Calu3 (cell line): ENCODE data around the gene GALNT8. TPM values are rescaled to one million over a fixed set of nuclear protein-coding genes. Genes with fewer than 3 reads are reported as not detected.

Experiments
- BruUV-seq: library from RNA; stranded (reverse); fragments of 400-500 nt; replicated peaks from 2 replicates; lab custom pipeline; 2021; lab: Mats Ljungman, UMichigan
- CTCF ChIA-PET: fragments of 300-600 bp; sonication (Branson Sonifier 250); formaldehyde crosslinking; loops from one replicate; lab custom pipeline; 2022; ENCODE audit warnings: antibody characterized with exemption; lab: Charles Lee
- DNase-seq: peaks from one replicate; pipeline ENCODE4 v3.0.0; 2022
- H3K27ac Mint-ChIP-seq: one replicate; pipeline ENCODE4 v1.8.0; 2022; ENCODE audit warnings: mixed read lengths; ENCODE audit not compliant: unreplicated experiment
- H3K27me3 Mint-ChIP-seq: one replicate; pipeline ENCODE4 v1.8.0; 2022; ENCODE audit warnings: mixed read lengths; ENCODE audit not compliant: unreplicated experiment
- H3K36me3 Mint-ChIP-seq: one replicate; pipeline ENCODE4 v1.8.0; 2022; ENCODE audit warnings: mild to moderate bottlenecking, moderate library complexity, mixed read lengths; ENCODE audit not compliant: insufficient read depth, unreplicated experiment
- H3K4me1 Mint-ChIP-seq: one replicate; pipeline ENCODE4 v1.8.0; 2022; ENCODE audit warnings: mild to moderate bottlenecking, low read depth, mixed read lengths; ENCODE audit not compliant: unreplicated experiment
- H3K4me3 Mint-ChIP-seq: one replicate; pipeline ENCODE4 v1.8.0; 2022; ENCODE audit warnings: mild to moderate bottlenecking, low read depth, moderate library complexity, mixed read lengths; ENCODE audit not compliant: unreplicated experiment
- H3K9me3 Mint-ChIP-seq: one replicate; pipeline ENCODE4 v1.8.0; 2022; ENCODE audit warnings: low read depth, mixed read lengths; ENCODE audit not compliant: unreplicated experiment
- intact Hi-C: fragments of 100-400 bp; cut with micrococcal nuclease; formaldehyde crosslinking; loops from one replicate; pipeline ENCODE4 v1.10.0; 2022; ENCODE audit not compliant: unreplicated experiment
- total RNA-seq: library from RNA; stranded (reverse); gene quantifications from 2 replicates; pipeline ENCODE4 v1.2.3, GENCODE V29; 2022
- TF ChIP-seq, protein P1 (sequence below): fragments of 200-600 bp; IDR thresholded peaks from one replicate; pipeline ENCODE4 v1.8.0; 2022; ENCODE audit warnings: antibody characterized with exemption; ENCODE audit not compliant: unreplicated experiment

GALNT8 gene
- total RNA-seq, 1 experiment from 2014 or later, result not detected

DNA sequence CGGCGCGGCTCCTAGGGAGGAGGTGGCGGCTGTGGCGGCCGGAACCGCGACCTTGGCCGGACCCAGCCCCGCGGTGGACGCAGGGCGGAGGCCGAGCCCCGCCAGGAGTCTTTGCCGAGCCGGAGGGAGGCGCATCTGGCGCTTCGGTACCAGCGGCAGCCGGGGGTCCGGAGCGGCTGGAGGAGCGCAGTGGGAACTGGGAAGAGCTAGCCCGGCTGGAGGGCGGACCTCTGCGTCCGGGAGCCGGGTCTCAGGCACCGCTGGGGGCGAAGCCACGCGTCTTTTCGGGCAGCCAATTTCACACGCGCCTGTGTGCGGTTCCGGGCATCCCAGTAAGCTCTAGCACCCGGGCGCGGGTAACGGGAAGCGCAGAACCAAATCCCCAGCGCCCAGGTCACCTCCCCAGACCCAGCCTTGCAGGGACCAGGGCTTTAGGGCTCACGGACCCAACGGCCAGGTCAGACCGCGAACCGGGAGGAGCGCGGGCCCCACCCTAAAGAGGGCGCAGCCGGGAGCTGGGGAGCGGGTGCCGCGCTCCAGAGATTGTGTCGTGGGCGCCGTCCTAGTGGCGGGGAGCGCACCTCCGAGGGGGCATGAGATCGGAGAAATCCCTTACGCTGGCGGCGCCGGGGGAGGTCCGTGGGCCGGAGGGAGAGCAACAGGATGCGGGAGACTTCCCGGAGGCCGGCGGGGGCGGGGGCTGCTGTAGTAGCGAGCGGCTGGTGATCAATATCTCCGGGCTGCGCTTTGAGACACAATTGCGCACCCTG, 89.4 kb downstream of the GALNT8 start:
- BruUV-seq, result no TSS peak
- H3K4me3 Mint-ChIP-seq, result no peak overlapping the region
- H3K4me1 Mint-ChIP-seq, result no peaks in the 10 kb centered on the region
- DNase-seq, result no peak
- intact Hi-C loops, result no loop called here
- peaks cover 2% of the 10 kb centered on the region for H3K9me3 Mint-ChIP-seq
- no peak overlapping the region for H3K27ac Mint-ChIP-seq
- peaks cover 4% of the 10 kb centered on the region for H3K27me3 Mint-ChIP-seq
- TF ChIP-seq, protein P1, sequence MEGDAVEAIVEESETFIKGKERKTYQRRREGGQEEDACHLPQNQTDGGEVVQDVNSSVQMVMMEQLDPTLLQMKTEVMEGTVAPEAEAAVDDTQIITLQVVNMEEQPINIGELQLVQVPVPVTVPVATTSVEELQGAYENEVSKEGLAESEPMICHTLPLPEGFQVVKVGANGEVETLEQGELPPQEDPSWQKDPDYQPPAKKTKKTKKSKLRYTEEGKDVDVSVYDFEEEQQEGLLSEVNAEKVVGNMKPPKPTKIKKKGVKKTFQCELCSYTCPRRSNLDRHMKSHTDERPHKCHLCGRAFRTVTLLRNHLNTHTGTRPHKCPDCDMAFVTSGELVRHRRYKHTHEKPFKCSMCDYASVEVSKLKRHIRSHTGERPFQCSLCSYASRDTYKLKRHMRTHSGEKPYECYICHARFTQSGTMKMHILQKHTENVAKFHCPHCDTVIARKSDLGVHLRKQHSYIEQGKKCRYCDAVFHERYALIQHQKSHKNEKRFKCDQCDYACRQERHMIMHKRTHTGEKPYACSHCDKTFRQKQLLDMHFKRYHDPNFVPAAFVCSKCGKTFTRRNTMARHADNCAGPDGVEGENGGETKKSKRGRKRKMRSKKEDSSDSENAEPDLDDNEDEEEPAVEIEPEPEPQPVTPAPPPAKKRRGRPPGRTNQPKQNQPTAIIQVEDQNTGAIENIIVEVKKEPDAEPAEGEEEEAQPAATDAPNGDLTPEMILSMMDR, result no peak
- H3K36me3 Mint-ChIP-seq, result no peaks in the 10 kb centered on the region
- CTCF ChIA-PET, result no interaction called here

DNA sequence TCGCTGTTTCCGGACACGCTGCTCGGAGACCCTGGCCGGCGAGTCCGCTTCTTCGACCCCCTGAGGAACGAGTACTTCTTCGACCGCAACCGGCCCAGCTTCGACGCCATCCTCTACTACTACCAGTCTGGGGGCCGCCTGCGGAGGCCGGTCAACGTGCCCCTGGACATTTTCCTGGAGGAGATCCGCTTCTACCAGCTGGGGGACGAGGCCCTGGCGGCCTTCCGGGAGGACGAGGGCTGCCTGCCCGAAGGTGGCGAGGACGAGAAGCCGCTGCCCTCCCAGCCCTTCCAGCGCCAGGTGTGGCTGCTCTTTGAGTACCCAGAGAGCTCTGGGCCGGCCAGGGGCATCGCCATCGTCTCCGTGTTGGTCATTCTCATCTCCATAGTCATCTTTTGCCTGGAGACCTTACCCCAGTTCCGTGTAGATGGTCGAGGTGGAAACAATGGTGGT, 90.0 kb downstream of the GALNT8 start:
- H3K36me3 Mint-ChIP-seq, result no peaks in the 10 kb centered on the region
- no TSS peak for BruUV-seq

DNA sequence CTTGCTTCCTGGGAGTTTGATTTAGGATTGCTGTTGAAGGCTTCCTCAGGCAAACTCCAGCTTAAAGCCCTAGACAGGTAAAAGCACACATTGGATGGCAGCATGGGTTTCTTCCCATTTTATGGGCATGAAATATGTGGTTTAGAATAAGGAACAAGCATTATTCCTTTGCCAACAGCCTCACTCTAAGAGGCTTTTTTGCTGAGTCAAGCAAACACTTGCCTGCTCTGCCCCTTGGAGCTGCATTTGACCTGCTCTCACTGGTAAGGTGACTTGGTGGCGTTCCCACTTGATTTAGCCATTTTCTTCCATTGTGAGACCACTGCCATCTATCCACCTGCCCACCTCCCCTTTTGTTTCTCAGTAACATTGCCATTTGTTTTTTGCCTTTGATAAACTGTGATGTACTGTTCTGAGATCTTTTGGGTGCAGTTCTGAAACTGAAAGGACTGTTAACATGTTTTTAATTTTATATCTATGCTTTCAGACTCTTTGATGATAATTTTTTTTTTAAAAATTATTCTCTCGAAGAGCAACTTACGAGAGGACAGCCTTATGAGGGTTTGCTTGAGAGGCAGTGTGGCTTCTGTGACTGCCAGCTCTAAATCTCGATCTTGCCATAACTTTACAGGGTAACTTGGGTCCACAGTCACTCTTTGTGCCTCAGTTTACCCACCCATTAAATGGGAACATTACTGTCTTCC, 92.6 kb downstream of the GALNT8 start:
- CTCF ChIA-PET, result no interaction called here
- no TSS peak for BruUV-seq
- Mint-ChIP-seq H3K9me3 (peaks cover 2% of the 10 kb centered on the region), H3K4me1 (no peaks in the 10 kb centered on the region), H3K4me3 (no peak overlapping the region), H3K27me3 (peaks cover 27% of the 10 kb centered on the region), H3K36me3 (no peaks in the 10 kb centered on the region), H3K27ac (no peak overlapping the region)
- TF ChIP-seq, protein P1, result no peak
- DNase-seq, result no peak
- intact Hi-C loops, result no loop called here

More for the DNA sequence above, 90.0 kb downstream of the GALNT8 start:
- no peaks in the 10 kb centered on the region for H3K4me1 Mint-ChIP-seq
- intact Hi-C loops, result no loop called here
- H3K27me3 Mint-ChIP-seq, result peaks cover 10% of the 10 kb centered on the region
- H3K9me3 Mint-ChIP-seq, result peaks cover 2% of the 10 kb centered on the region
- no peak for DNase-seq
- TF ChIP-seq, protein P1, result no peak
- CTCF ChIA-PET, result no interaction called here
- no peak overlapping the region for H3K4me3 Mint-ChIP-seq
- no peak overlapping the region for H3K27ac Mint-ChIP-seq

DNA sequence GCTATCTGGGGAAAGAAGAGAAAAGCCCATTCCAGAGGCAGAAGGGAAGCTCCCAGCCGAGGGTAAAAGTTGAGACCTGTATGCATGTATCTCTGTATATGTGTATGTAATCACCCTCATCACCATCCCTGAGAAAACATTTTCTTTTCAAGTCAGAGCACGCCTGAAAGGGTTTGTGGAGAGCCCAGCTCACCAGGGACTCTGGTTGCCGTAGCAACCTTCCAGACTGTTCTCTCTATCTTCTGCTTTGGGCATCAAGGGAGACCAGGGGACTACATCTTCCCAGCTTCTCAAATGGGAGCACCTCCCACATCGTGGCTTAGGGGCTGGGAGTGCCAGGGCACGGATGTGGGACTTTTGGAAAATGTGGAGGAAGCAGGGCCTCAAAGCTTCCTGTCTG, 93.5 kb downstream of the GALNT8 start:
- intact Hi-C loops, result no loop called here
- H3K4me3 Mint-ChIP-seq, result no peak overlapping the region
- CTCF ChIA-PET, result interaction anchor here (0.5 kb wide), 1 partner anchor 1069 kb away, joined by 3 read pairs; no protein-coding TSS in a partner anchor
- no peaks in the 10 kb centered on the region for H3K4me1 Mint-ChIP-seq
- no peak for DNase-seq
- no peak overlapping the region for H3K27ac Mint-ChIP-seq
- H3K27me3 Mint-ChIP-seq, result peaks cover 36% of the 10 kb centered on the region
- no peaks in the 10 kb centered on the region for H3K36me3 Mint-ChIP-seq
- TF ChIP-seq, protein P1, result no peak
- peaks cover 2% of the 10 kb centered on the region for H3K9me3 Mint-ChIP-seq
- no TSS peak for BruUV-seq
